Measurements from ENCODE around the gene RCBTB2.

- TF ChIP-seq CTCF (conservative IDR thresholded peaks at IDR 0.05; ENCODE audit: low read length) (peak; percentile 29; the same call in 1 of the 2 replicates), EZH2phosphoT487 (IDR thresholded peaks at IDR 0.05; ENCODE audit: borderline replicate concordance) (no peak)
These were observed 57.6 kb downstream of the RCBTB2 start for GRCh38 chr13:48475230-48475629.

Data from Loucy (cell line).